GM18867 (cell line): ENCODE data around the gene KIF4A.
"Not testable (repeated sequence)": the region's sequence is repeated elsewhere in the genome, so short reads cannot be mapped to it uniquely, and the experiment has no call there.

Experiments used
- ATAC-seq: cut with Tn5 transposase; IDR thresholded peaks from one replicate; pipeline ENCODE4 v1.9.1; 2021; ENCODE audit warnings: mild to moderate bottlenecking, moderate library complexity; ENCODE audit not compliant: unreplicated experiment

Gene KIF4A

GRCh38 chrX:70386235-70386634, 96.3 kb downstream of the KIF4A start:
- no peak for ATAC-seq

- ATAC-seq = no peak
Measured at GRCh38 chrX:70398899-70399298, 109.0 kb downstream of the KIF4A start.

GRCh38 chrX:70400181-70400580, 110.3 kb downstream of the KIF4A start:
- ATAC-seq = not testable (repeated sequence)

- no peak for ATAC-seq
Measured at GRCh38 chrX:70402721-70403120, 112.8 kb downstream of the KIF4A start.

DNA sequence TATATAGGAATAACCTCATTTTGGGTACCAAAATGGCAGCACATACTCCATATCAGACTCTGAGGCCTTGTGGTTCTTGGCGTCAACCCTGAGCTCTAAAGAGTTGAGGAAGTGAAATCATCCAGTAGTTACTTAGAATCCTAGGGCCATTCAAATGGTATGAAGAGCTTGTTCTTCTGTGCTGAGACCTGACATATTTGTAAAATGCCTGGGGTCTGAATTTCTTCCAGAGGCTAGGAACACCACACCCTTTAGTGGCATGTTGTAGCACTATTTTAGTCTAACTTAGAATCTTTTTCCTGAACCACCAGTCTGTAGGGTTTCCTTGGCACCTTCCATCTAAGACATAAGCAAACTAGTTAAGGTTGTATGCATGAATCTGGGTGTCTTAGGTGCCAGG, 115.1 kb downstream of the KIF4A start:
- no peak for ATAC-seq

GRCh38 chrX:70410921-70411320, 121.0 kb downstream of the KIF4A start:
- ATAC-seq = no peak

GRCh38 chrX:70411475-70411874, 121.6 kb downstream of the KIF4A start:
- no peak for ATAC-seq

DNA sequence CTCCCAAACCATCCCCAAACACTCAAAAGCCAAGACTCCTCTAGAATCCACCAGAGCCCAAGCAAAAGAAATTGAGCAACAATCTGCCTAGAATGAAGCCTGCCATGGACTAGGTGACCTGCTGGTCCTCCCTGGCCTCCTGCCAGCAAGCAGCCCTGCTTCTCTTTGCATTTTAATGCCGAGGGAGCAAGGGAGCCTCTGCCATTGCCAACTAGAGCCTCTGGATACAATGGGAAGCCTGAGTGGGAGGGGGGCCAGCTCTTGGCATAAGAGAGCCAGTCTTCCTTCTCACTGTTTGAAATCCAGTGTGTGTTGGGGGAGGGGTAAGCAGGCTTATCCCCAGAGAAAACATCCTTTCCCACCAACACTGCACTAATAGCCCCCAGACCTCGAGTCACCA, 131.7 kb downstream of the KIF4A start:
- ATAC-seq = no peak

DNA sequence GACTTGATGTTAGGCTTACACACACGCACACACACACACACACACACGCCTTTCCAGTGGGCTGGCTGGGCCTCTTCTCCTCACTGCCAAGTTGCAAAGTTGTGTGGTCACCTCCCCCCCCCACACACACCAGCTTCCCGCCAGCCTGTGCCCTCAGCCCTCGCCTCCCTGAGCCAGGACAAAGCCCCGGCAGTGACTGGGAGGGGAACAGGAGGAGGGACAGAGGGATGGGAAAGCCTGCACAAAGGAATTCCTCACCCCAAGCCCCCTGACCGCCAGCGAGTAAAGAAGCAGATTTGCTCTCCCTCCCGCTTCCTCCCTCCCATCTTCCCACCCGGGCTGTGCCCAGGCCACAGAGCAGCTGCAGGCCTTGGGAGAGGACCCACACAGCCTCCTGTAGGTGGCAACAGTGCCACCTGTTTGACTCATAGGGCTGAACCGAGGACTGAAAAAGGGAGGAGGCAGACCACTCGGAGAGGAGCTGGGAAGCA, 133.0 kb downstream of the KIF4A start, which contains the start of gene GDPD2:
Gene GDPD2, plus strand, starts transcription at position 464 of the 491 bp plus-strand sequence. CDS start 1,671 bp downstream, outside the sequence.
- ATAC-seq = no peak

- ATAC-seq = no peak
Measured at GRCh38 chrX:70423936-70424675, 134.2 kb downstream of the KIF4A start.

GRCh38 chrX:70424801-70425200, 134.9 kb downstream of the KIF4A start:
- no peak for ATAC-seq

DNA sequence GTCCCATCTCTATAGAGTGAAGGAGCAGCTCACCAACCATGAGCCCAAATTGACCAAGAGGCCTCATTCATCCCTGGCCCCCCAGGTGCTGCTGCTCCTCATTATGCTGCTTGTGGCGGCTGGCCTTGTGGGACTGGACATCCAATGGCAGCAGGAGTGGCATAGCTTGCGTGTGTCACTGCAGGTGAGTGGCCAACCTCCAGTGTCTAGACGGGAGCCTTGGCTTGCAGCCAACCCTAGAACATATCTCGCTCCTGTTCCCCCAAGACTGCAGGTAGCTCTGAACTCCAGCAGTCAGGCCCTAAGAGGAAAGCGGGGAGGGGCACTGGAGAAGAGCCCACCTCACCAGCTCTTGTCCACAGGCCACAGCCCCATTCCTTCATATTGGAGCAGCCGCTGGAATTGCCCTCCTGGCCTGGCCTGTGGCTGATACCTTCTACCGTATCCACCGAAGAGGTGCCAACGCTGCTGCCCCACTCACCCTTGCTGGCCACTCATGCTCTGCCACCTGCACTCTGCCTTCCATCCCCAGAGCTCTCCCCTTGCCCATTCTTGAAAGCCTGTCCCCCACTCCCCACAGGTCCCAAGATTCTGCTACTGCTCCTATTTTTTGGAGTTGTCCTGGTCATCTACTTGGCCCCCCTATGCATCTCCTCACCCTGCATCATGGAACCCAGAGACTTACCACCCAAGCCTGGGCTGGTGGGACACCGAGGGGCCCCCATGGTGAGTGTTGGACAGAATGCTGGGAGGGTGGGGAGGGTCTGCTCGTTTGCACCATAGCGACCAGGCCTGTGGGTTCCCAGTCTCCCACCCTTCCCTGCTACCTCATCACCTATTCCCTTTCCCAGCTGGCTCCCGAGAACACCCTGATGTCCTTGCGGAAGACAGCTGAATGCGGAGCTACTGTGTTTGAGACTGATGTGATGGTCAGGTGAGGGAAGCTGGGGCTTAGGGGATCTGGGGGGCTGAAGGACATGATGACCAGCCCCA, 136.7 kb downstream of the KIF4A start:
- ATAC-seq = no peak

GRCh38 chrX:70427365-70427764, 137.5 kb downstream of the KIF4A start:
- no peak for ATAC-seq

- ATAC-seq = no peak
Measured at GRCh38 chrX:70429759-70430158, 139.9 kb downstream of the KIF4A start.

DNA sequence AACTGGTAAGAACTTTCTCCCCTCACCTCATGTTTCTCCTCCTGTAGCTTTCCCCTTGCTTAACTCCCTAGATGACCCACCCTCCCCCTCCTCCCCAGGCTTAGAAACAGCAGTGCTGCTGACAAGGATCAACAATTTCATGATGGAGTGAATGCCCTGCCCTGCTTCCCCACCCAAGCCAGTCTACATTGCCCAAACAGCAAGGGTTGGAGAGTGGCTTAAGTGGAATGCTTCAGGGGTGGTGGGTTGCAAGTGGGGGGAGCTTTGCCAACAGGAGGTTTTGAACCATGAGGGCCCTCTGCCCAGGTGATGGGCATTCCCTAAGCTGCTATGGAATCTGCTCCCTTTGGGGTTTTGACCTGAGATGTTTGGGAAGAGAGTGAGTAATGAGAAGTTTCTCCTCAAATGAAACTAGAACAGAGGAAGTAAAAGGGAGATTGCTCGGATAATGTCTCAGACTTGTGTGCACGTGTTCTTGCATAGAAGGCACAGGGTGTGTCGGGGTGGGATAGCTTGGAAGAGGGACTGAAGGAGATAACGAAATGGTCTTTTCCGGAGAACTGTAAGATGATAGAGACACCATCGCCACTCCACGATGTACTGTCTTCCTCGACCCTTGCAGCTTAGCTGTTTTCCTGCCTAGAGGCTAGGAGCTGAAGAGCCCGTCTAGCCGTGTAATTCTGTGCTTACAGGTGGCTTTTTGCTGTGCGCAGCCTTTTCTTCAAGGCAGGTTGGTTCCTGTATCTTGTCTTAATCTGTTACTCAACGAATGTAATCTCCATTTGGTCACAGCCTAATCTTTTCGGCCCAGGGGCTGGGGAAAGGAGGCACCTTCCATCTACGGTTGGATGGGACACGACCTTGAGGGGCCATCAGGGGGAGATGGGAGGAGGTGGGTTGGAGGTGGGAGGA, 143.3 kb downstream of the KIF4A start:
- ATAC-seq = no peak

DNA sequence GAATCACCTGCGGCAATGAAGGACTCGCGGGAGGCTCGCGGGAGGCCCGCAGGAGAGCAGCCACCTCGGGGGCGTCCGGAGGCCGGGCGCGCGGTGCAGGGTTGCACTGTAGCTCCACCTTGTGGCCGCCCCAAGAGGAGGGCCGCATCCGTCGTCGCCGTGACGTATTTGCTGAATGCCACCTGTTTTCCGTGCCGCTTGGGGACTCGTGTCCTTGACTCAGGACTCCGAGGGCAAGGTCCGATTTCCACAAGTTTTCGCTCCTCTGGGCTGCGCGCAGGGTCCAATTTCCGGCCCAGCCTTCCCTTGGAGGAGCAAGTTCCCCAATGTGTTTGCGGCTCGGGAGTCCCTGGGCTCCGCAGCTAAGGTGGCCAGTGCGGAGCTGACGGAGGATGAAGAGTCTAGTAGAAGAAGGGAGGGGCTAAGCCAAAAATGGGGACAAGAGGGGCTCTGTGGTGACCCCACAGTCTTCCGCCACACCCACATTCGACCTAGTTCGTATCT, 144.0 kb downstream of the KIF4A start:
- ATAC-seq = peak; percentile 65

GRCh38 chrX:70434352-70434866, 144.5 kb downstream of the KIF4A start:
- ATAC-seq = peak; percentile 56

DNA sequence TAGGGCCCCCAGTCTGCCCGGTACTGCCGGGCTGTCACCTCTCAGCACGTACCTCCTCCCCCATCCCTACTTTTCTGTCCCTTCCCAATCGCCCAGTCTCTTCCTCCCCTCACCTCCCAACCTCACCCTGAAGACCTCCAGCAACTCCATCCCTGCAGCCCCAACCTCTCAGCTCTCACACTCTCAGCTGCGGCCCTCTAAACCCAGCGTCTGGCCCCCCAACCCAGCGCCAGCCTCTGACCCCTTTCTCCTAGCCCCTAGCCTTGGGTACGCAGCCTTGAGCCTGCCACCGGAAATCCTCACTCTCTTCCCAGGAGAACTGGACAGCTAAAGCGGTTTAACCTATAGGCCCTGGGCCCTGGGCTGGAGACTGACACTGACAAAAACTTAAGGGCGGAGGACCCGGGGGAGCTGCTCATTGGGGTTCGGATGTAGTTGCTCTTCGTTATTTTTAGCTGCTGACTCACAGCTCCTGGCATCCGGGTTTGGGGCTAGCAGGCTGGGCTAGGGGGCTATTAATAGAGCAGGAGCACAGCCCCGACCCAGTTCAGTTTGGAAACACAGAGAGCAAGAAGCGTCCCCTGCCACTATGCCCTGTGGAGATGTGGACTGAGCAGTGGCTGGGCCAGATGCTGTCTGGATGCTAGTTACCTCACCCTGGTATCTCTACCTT, 145.1 kb downstream of the KIF4A start:
- ATAC-seq = no peak

DNA sequence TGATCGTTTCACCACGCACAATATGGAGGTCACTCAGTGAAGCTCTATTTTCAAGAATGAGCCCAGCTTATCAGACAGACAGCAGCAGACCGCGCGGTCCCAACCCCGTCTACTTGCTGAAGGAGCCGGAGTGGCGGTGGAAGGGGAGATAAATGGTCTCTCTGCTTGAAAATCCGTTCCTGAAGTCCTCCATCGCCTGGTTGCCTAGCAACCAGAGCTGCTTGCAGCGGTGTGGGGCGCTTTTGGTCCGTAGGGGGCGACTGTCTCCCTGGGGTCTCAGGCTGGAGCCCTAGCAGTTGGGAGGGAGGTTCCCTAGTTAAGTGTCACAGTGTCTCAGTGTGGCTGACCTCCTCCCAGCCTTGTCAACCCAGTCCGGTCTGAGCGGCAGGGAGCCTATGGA, 146.4 kb downstream of the KIF4A start:
- ATAC-seq = no peak

GRCh38 chrX:70437011-70437410, 147.1 kb downstream of the KIF4A start:
- ATAC-seq = no peak
